Mononuclear cell (primary cell): ENCODE results near the gene UHMK1. TPM values are rescaled to one million over a fixed set of nuclear protein-coding genes. Genes with fewer than 3 reads are reported as not detected.

ENCODE experiments used
- H3K27me3 ChIP-seq: 2 replicates; pipeline ENCODE4 v1.6.0; 2011; ENCODE audit warnings: low read length, control low read depth; ENCODE audit not compliant: insufficient read depth
- H3K4me1 ChIP-seq: 2 replicates; pipeline ENCODE4 v1.5.1; 2011; ENCODE audit warnings: mild to moderate bottlenecking, low read length, control low read depth; ENCODE audit not compliant: insufficient read depth
- H3K4me3 ChIP-seq: 2 replicates; pipeline ENCODE4 v1.5.1; 2011; ENCODE audit warnings: mild to moderate bottlenecking, low read length, moderate library complexity
- H3K9me3 ChIP-seq: 2 replicates; pipeline ENCODE4 v1.5.1; 2011; ENCODE audit warnings: low read depth, mild to moderate bottlenecking, control low read depth, low read length
- total RNA-seq: library from RNA; depleted of rRNA; stranded (reverse); fragments of >200 nt; gene quantifications from one replicate; pipeline ENCODE4 v1.2.3, GENCODE V29; 2012

Gene UHMK1
- total RNA-seq, 1 donor, result 93.1 TPM

- peaks cover 3% of the 10 kb centered on the region for H3K4me1 ChIP-seq
- no peak overlapping the region for H3K4me3 ChIP-seq
- no peaks in the 10 kb centered on the region for H3K27me3 ChIP-seq
- H3K9me3 ChIP-seq, result peaks cover 2% of the 10 kb centered on the region
Observed at GRCh38 chr1:162548170-162548569, 50.6 kb downstream of the UHMK1 start.

- peaks cover 3% of the 10 kb centered on the region for H3K4me1 ChIP-seq
- no peaks in the 10 kb centered on the region for H3K27me3 ChIP-seq
- no peak overlapping the region for H3K4me3 ChIP-seq
- H3K9me3 ChIP-seq, result no peaks in the 10 kb centered on the region
Observed at GRCh38 chr1:162549001-162549400, 51.4 kb downstream of the UHMK1 start.

- Histone ChIP-seq H3K4me3 (no peak overlapping the region), H3K9me3 (no peaks in the 10 kb centered on the region), H3K4me1 (peaks cover 3% of the 10 kb centered on the region), H3K27me3 (no peaks in the 10 kb centered on the region)
Observed at GRCh38 chr1:162550925-162551324, 53.3 kb downstream of the UHMK1 start.

- Histone ChIP-seq H3K4me3 (no peak overlapping the region), H3K4me1 (peaks cover 3% of the 10 kb centered on the region), H3K27me3 (no peaks in the 10 kb centered on the region), H3K9me3 (no peaks in the 10 kb centered on the region)
Observed at GRCh38 chr1:162551969-162552683, 54.5 kb downstream of the UHMK1 start.

GRCh38 chr1:162552684-162553252 is 55.1 kb downstream of the UHMK1 start:
- Histone ChIP-seq H3K9me3 (no peaks in the 10 kb centered on the region), H3K4me1 (peaks cover 3% of the 10 kb centered on the region), H3K27me3 (no peaks in the 10 kb centered on the region), H3K4me3 (no peak overlapping the region)

- Histone ChIP-seq H3K27me3 (no peaks in the 10 kb centered on the region), H3K9me3 (no peaks in the 10 kb centered on the region), H3K4me1 (no peaks in the 10 kb centered on the region), H3K4me3 (no peak overlapping the region)
Observed at GRCh38 chr1:162554258-162554657, 56.6 kb downstream of the UHMK1 start.

- Histone ChIP-seq H3K4me3 (no peak overlapping the region), H3K9me3 (no peaks in the 10 kb centered on the region), H3K4me1 (peaks cover 16% of the 10 kb centered on the region), H3K27me3 (no peaks in the 10 kb centered on the region)
Observed at GRCh38 chr1:162557536-162557935, 59.9 kb downstream of the UHMK1 start.

GRCh38 chr1:162560303-162561036 is 62.9 kb downstream of the UHMK1 start:
- Histone ChIP-seq H3K4me3 (peak overlapping the region; percentile 64), H3K4me1 (peaks cover 18% of the 10 kb centered on the region), H3K27me3 (no peaks in the 10 kb centered on the region), H3K9me3 (no peaks in the 10 kb centered on the region)

GRCh38 chr1:162561037-162561615 is 63.5 kb downstream of the UHMK1 start:
- no peaks in the 10 kb centered on the region for H3K9me3 ChIP-seq
- H3K4me3 ChIP-seq, result peak overlapping the region; percentile 64
- H3K27me3 ChIP-seq, result no peaks in the 10 kb centered on the region
- peaks cover 18% of the 10 kb centered on the region for H3K4me1 ChIP-seq

- H3K9me3 ChIP-seq, result no peaks in the 10 kb centered on the region
- H3K4me1 ChIP-seq, result peaks cover 18% of the 10 kb centered on the region
- peak within 1 kb of the TSS; percentile 64 for H3K4me3 ChIP-seq
- H3K27me3 ChIP-seq, result no peaks in the 10 kb centered on the region
Observed at GRCh38 chr1:162561616-162562469, 64.2 kb downstream of the UHMK1 start, which contains the start of gene UAP1. Gene UAP1, plus strand, starts transcription at chr1:162561722. Its CDS starts 4,347 bp downstream, at chr1:162566069.

GRCh38 chr1:162562470-162562828 is 64.8 kb downstream of the UHMK1 start:
- Histone ChIP-seq H3K27me3 (no peaks in the 10 kb centered on the region), H3K4me3 (no peak overlapping the region), H3K9me3 (no peaks in the 10 kb centered on the region), H3K4me1 (peaks cover 18% of the 10 kb centered on the region)

- Histone ChIP-seq H3K9me3 (no peaks in the 10 kb centered on the region), H3K4me1 (peaks cover 18% of the 10 kb centered on the region), H3K4me3 (no peak overlapping the region), H3K27me3 (no peaks in the 10 kb centered on the region)
Observed at GRCh38 chr1:162564762-162565218, 67.2 kb downstream of the UHMK1 start.

- Histone ChIP-seq H3K9me3 (no peaks in the 10 kb centered on the region), H3K4me3 (no peak overlapping the region), H3K4me1 (peaks cover 16% of the 10 kb centered on the region), H3K27me3 (no peaks in the 10 kb centered on the region)
Observed at GRCh38 chr1:162565460-162565859, 67.8 kb downstream of the UHMK1 start.

- no peak overlapping the region for H3K4me3 ChIP-seq
- H3K27me3 ChIP-seq, result no peaks in the 10 kb centered on the region
- peaks cover 12% of the 10 kb centered on the region for H3K4me1 ChIP-seq
- no peaks in the 10 kb centered on the region for H3K9me3 ChIP-seq
Observed at GRCh38 chr1:162566870-162567269, 69.3 kb downstream of the UHMK1 start.
